Suppressor macrophage treated with lipopolysaccharide for 4 hours (primary cell): ENCODE data around the gene IQCE.
"Not testable (repeated sequence)": the region's sequence is repeated elsewhere in the genome, so short reads cannot be mapped to it uniquely, and the experiment has no call there.

Source experiments
- DNase-seq: peaks from one replicate; pipeline ENCODE4 v3.0.0-alpha.2; 2020

IQCE gene

DNA sequence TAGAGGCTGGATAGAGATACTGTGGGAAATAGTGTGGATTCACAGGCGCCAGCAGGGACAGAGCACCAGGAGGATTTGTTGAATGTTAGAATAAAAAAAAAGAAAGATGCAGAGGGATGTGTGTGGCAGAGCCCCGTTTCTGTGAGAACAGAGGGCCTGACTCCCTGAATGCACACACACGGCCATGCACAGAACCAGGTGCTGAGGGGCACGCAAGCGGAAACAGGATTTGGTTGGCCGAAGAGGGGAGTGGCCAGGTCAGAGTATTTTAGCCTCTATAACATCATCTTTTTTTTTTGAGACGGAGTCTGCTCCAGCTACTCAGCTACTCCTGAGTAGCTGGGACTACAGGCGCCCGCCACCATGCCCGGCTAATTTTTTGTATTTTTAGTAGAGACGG is 21.9 kb downstream of the IQCE start:
- DNase-seq: no peak

- no peak for DNase-seq
Measured at GRCh38 chr7:2582006-2582735, 23.4 kb downstream of the IQCE start.

GRCh38 chr7:2583798-2584580 is 25.2 kb downstream of the IQCE start:
- no peak for DNase-seq

DNA sequence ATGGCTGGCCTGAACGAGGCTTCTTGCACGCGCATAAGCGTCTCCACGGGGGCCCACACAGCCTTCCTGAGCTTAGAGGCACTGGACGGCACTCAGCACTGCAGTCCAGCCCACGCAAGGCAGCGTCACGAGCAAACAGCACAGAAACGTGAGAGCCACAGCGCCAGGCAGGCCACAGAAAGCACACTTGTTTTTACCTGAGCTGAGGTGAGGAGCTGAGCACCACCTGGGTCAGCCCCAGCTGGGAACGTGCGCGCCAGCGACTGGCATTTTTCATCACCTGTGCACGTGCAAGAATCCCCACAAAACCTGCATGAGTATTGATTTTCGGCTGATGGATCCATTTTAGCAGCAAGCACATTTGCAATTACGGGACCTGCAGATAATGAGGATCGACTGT is 26.7 kb downstream of the IQCE start:
- DNase-seq: no peak

DNA sequence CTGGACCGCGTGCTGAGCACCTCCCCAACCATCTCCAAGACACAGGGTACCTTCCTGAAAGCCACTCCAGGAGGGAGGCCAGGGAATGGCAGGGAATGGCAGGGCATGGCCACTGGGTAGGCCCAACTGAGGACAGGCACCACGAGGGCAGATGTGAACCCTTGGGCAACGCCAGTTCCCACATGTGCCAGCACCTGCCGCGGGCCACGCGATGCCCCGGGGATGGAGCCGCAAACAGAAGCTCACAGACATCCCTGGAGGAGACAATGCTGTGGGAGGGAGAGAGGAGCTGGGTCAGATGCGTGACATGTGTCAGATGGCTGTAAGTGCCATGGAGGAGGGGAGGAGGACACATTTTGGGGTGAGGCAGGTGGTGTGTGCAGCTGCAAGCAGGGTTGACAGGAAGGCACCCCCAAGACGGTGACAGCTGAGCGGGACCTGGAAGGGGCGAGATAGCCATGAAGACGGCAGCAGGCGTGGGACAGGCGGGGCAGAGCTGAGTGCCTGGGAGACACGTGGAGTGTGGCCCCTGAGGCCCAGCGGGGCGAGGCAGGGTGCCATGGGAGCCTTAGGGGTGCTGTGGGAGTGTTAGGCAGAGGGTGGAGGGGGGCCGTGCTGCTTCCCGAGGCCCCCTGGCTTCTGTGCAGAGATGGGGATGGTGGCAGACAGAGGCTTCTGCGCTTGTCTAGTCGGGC is 27.7 kb downstream of the IQCE start:
- DNase-seq: no peak

GRCh38 chr7:2587134-2587533 is 28.4 kb downstream of the IQCE start:
- DNase-seq: no peak

DNA sequence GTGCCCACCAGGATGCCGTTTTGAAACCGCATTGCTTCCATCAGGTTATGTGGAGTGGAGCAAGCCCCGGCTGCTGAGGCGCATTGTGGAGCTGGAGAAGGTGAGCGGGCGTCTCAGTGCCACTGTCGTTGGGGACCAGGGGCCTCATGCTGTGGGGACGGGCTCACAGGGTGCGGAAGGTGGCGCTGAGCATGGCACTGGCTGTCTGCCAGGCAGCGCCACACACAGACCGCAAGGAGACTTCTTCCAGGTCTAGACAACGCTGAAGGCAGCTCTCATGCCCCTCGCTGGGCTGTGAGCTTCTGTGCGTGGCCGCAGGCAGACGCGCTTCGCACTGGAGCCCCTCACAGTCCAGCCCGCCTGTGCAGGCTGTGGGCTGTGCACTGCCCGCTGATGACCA is 29.0 kb downstream of the IQCE start:
- no peak for DNase-seq

- DNase-seq: no peak
Measured at GRCh38 chr7:2589341-2589740, 30.6 kb downstream of the IQCE start.

DNA sequence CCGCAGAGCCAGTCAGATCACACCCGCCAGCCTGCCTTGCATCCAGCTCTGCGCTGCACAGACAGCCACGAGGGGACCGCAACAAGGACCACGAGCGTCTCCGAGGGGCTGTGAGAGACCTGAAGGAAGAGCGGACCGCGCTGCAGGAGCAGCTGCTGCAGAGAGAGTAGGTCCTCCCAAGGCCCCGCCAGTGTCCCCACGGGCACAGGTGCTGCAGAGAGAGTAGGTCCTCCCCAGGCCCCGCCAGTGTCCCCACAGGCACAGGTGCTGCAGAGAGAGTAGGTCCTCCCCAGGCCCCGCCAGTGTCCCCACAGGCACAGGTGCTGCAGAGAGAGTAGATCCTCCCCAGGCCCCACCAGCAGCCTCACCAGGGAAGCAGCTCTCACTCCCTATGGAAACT is 31.2 kb downstream of the IQCE start:
- not testable (repeated sequence) for DNase-seq

- DNase-seq: no peak
Measured at GRCh38 chr7:2592375-2592865, 33.6 kb downstream of the IQCE start.

- no peak for DNase-seq
Measured at GRCh38 chr7:2593036-2593727, 34.4 kb downstream of the IQCE start.

DNA sequence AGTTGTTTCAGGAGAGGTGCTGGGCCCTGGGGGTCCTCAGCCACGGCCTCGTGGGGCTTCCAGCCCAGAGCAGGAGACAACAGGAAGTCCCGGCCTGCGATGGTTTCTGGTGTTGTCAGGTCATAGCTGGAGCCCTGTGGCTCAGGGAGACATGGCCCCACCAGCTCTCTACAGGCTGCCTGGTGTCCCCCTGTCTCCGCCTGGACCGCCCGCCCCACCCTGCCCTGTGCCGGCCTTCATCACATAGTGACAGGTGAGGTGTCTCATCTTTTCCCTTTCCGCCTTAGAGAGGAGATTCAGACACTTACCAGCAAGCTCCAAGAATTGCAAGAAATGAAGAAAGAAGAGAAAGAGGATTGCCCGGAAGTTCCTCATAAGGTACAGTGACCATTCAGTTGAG is 35.8 kb downstream of the IQCE start:
- no peak for DNase-seq

DNA sequence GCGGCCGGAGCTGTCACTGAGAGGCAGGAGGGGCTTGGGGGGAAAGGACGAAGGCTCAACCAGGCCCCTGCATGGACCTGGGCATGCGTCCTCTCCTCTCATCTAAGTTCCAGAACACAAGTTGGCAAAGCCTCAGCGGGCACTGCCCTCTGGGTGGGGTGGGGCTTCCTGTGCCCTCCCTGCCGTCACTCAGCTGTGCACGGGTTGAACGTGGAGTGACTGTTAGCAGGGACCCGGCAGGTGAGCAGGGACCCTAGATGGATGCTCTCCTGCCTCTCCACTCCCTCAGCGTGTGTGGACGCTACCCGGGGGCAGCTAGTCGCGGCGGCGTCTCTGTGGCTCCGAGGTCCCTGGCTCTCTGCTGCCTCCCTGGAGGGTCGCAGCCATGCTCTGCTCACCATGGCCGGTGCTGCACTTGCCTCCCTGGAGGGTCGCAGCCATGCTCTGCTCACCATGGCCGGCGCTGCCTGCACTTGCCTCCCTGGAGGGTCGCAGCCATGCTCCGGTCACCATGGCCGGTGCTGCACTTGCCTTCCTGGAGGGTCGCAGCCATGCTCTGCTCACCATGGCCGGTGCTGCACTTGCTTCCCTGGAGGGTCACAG is 36.6 kb downstream of the IQCE start:
- no peak for DNase-seq

DNA sequence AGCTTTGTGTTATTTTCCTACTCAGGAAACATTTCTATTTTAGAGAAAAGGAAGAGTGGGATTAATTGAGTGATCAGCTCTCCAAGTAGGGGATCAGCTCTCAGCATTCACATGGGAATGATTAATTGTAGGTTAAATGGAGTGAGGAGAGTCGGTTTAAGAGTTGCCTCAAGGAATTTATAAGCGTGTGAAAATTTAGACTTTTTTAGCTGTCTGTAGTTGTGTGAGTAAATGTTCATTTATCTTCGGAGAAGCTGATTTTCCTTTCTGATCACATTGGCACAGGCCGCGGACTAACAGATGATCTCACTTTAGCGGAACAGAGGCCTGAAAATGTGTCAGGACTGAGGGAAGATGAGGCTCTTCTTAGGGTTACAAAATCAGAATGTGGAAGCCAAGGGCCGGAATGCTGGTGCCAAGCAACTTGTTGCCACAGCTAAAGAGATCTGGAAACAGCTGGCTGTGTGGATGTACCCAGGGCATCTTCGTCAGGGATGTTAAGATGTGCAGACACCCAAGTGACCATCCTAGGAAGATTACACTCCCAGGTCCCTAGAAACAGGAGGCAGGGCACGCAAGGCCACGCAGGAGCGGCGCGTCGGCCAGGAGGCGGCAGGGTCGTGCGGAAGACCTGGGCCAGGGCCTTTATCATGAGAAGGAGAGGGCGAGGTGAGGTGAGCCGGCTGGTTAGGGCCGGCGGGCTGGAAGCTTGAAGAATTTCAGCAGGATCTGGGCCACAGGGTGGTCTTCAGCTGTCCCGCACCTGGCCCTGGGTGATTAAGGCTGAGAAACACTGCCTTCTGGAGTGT is 37.9 kb downstream of the IQCE start:
- no peak for DNase-seq

DNA sequence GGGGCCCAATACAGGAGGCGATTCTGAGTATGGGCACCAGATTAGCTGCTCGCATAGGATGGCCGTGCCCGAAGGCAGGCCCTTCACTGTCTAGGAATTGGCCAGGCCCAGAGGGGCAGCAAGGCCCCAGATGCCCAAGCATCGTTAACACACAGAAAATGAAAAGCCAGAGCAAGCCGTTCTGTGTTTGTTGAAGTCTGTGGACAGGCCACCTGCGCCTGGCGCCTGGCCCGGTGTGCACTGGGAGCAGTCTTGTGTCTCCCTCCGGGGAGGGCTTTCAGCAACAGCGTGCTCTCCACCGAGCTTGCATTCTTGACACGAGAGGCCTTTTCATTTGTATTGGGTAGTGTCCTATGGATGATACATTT is 38.5 kb downstream of the IQCE start:
- no peak for DNase-seq

DNA sequence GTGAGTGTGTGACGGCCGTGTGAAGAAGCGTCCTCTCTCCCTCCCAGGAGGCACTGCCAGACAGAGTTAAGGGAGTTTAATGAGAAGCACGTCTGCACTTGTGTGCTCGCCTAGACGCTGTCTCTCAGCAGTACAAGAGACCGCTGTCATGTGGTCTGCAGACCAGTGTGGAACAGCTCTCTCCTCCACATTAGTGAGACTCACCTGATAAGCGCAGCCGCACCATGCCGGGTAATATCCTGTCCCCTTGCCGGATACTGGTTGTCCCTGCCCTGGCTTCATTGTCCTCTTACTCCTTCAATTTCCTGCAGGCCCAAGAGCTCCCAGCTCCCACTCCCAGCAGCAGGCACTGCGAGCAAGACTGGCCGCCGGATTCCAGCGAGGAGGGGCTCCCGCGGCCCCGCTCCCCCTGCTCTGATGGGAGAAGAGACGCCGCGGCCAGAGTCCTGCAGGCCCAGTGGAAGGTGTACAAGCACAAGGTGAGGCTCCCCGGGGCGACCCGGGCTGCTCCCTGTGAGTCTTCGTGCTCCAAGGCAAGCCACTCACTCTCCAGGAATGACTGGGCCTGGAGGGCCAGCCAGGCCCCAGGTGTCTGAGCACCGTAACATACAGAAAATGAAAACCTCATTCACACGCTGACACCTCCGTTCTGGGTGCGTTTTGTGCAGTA is 39.5 kb downstream of the IQCE start:
- no peak for DNase-seq

- no peak for DNase-seq
Measured at GRCh38 chr7:2601065-2601464, 42.3 kb downstream of the IQCE start.

DNA sequence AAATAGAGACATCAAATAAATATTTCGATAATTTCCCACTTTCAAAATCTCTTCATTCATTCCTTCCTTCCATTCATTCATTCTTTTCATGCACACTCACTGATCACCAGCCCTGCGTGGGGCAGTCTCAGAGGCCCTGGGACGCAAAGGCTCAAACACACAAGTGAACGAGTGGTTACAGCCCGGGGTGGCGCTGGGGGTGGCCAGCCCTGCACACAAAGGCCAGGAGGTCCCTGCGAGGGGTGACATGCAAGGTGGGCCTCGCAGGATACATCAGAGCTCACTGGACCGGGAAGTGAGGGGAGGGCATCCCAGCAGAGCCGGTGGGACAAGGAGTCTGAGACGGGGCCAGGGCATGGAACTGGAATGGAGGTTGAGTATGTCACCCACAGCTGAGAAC is 43.1 kb downstream of the IQCE start:
- DNase-seq: no peak

- DNase-seq: no peak
Measured at GRCh38 chr7:2602406-2603043, 43.7 kb downstream of the IQCE start.

DNA sequence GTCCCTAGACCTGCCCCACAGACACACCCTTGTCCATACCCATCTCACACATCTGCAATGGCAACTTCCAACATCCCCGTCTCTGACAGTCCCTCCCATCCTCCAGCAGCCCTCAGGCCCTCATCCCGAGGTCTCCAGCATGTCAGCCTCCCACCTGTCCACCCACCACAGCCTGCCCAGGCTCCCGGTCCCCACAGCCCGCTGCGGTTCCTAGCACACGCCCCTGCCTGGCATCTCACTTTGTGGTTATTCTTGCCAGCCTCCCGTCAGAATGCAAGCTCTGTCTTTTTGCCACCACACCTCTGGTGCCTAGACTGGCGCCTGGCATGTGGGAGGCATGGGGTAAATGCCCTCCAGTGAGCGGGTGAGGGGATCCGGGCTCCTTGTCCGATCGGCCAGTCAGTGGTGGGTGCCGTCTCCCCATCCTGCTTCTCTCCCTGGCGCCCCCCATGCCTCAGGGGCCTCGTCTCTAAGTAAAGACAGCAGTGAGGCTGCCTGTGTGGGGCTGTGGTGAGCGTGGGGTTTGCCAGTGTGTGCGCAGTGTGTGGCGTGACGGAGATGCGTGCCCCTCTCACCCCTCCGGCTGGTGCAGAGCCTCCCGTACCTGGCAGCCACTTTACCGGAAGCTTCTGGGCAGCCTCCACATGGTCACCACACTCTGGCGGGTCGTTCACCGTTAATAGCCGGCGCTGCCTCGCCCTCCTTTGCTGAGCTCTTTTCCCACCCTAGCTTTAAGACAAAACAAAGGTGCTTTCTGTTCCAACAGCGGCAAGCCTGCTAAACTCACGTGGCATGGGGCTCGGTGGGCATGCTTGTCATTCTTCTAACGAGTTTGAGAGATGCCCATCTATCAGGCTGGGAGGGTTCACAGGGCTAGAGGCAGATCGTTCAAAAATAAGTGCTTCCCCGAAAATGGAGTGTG is 44.5 kb downstream of the IQCE start:
- no peak for DNase-seq
